Endothelial cell of umbilical vein (primary cell): ENCODE results near the gene PRAMEF12. TPM values are rescaled to one million over a fixed set of nuclear protein-coding genes. Genes with fewer than 3 reads are reported as not detected.
"Not testable (repeated sequence)": the region's sequence is repeated elsewhere in the genome, so short reads cannot be mapped to it uniquely, and the experiment has no call there.

Experiments used
- BruUV-seq: library from RNA; stranded (reverse); fragments of 400-500 nt; replicated peaks from 2 replicates; lab custom pipeline; 2021; lab: Mats Ljungman, UMichigan
- CTCF ChIA-PET: fragments of 300-600, 350-600 bp; sonication (Branson Sonifier 250); formaldehyde crosslinking; loops from one replicate; lab custom pipeline; 2021; ENCODE audit warnings: antibody characterized with exemption, inconsistent platforms; lab: Charles Lee
- POLR2A ChIA-PET: fragments of 300-600, 350-600 bp; sonication (Branson Sonifier 250); formaldehyde crosslinking; loops from one replicate; lab custom pipeline; 2021; ENCODE audit warnings: antibody characterized with exemption, inconsistent platforms; lab: Charles Lee
- DNase-seq: peaks from one replicate; pipeline ENCODE4 v3.0.0-alpha.2; 2011; ENCODE audit warnings: low read depth, low spot score
- FAIRE-seq: peaks from 2 replicates; lab custom pipeline; 2011; peaks lifted over from hg19 to GRCh38; lab: Jason Lieb, UNC
- H2AFZ ChIP-seq: 2 replicates; pipeline ENCODE4 v1.6.0; 2012; ENCODE audit warnings: low read depth, low read length, control low read depth, inconsistent platforms
- H3K27ac ChIP-seq: 2 replicates; pipeline ENCODE4 v1.5.1; 2011; ENCODE audit warnings: low read depth, mild to moderate bottlenecking, control low read depth, low read length, moderate library complexity; ENCODE audit not compliant: insufficient read depth
- H3K27me3 ChIP-seq, 2 experiments: 2 replicates each; pipeline versions ENCODE4 v1.6.0 to v1.6.1; 2011; ENCODE audit warnings: low read length in 2 of 2, mixed read lengths in 1 of 2; ENCODE audit not compliant: control insufficient read depth in 2 of 2, insufficient read depth in 2 of 2
- H3K36me3 ChIP-seq, 2 experiments: 2 replicates in 1 of 2; 3 replicates in 1 of 2; pipeline ENCODE4 v1.5.1; 2011; ENCODE audit warnings: low read length in 2 of 2, mild to moderate bottlenecking in 1 of 2, moderate library complexity in 1 of 2; ENCODE audit not compliant: control insufficient read depth in 2 of 2, insufficient read depth in 2 of 2; ENCODE audit errors: extremely low read depth in 1 of 2
- H3K4me1 ChIP-seq: 3 replicates; pipeline ENCODE4 v1.5.1; 2011; ENCODE audit warnings: mild to moderate bottlenecking, low read length; ENCODE audit not compliant: control insufficient read depth, insufficient read depth; ENCODE audit errors: extremely low read depth
- H3K4me2 ChIP-seq: 2 replicates; pipeline ENCODE4 v1.6.1; 2011; ENCODE audit warnings: low read length, control low read depth, mixed read lengths; ENCODE audit not compliant: insufficient read depth
- H3K4me3 ChIP-seq, 3 experiments: fragments of 200-600 bp in 1 of 3; sonication (generic), shearing (Covaris generic) in 1 of 3; replicated peaks in 1 of 3; 2 replicates each; pipeline ENCODE4 v1.5.1; 2011 to 2016; ENCODE audit warnings: control low read depth in 3 of 3, low read length in 3 of 3, mild to moderate bottlenecking in 2 of 3, inconsistent platforms in 1 of 3, low read depth in 1 of 3, moderate library complexity in 1 of 3; ENCODE audit not compliant: insufficient read depth in 1 of 3
- H3K79me2 ChIP-seq: 2 replicates; pipeline ENCODE4 v1.6.0; 2012; ENCODE audit warnings: low read length, inconsistent platforms; ENCODE audit not compliant: control insufficient read depth, insufficient read depth
- H3K9ac ChIP-seq: replicated peaks from 2 replicates; pipeline ENCODE3; 2011; ENCODE audit warnings: low read length, control low read depth; ENCODE audit not compliant: insufficient read depth; ENCODE audit errors: extremely low read depth
- H3K9me1 ChIP-seq: replicated peaks from 3 replicates; pipeline ENCODE4 v1.6.0; 2011; ENCODE audit warnings: mild to moderate bottlenecking, low read length; ENCODE audit not compliant: control insufficient read depth, insufficient read depth; ENCODE audit errors: extremely low read depth
- H3K9me3 ChIP-seq: replicated peaks from 2 replicates; pipeline ENCODE4 v1.5.1; 2012; ENCODE audit warnings: low read length, inconsistent platforms; ENCODE audit not compliant: control insufficient read depth, insufficient read depth
- H4K20me1 ChIP-seq: replicated peaks from 2 replicates; pipeline ENCODE3; 2011; ENCODE audit warnings: mild to moderate bottlenecking, low read length; ENCODE audit not compliant: control insufficient read depth, insufficient read depth; ENCODE audit errors: extremely low read depth
- CTCF ChIP-seq, 2 donors: IDR thresholded peaks; 1 replicate in 1 of 2; 2 replicates in 1 of 2; pipeline ENCODE4 v1.5.1; 2011; ENCODE audit warnings: low read length in 2 of 2, mild to moderate bottlenecking in 2 of 2, moderate library complexity in 2 of 2, control low read depth in 1 of 2, inconsistent platforms in 1 of 2, low read depth in 1 of 2; ENCODE audit not compliant: insufficient read depth in 1 of 2; ENCODE audit errors: extremely low read depth in 1 of 2
- EZH2 ChIP-seq: IDR thresholded peaks from 2 replicates; pipeline ENCODE4 v1.6.1; 2012; ENCODE audit warnings: borderline replicate concordance, low read depth, mild to moderate bottlenecking, moderate library complexity, low read length, inconsistent platforms; ENCODE audit not compliant: severe bottlenecking
- FOS ChIP-seq: IDR thresholded peaks from 2 replicates; pipeline ENCODE4 v1.6.1; 2011; ENCODE audit warnings: mild to moderate bottlenecking, low read length, moderate library complexity, borderline replicate concordance; ENCODE audit not compliant: insufficient read depth
- GATA2 ChIP-seq: IDR thresholded peaks from 2 replicates; pipeline ENCODE4 v1.7.0; 2011; ENCODE audit warnings: low read depth, mild to moderate bottlenecking, moderate library complexity, mixed read lengths, low read length; ENCODE audit not compliant: insufficient read length, insufficient read depth
- JUN ChIP-seq: IDR thresholded peaks from 2 replicates; pipeline ENCODE4 v1.6.1; 2011; ENCODE audit warnings: borderline replicate concordance, low read depth; ENCODE audit not compliant: insufficient read length, insufficient read depth
- MAX ChIP-seq: IDR thresholded peaks from 2 replicates; pipeline ENCODE4 v1.6.1; 2011; ENCODE audit not compliant: insufficient read depth, insufficient read length
- MYC ChIP-seq: IDR thresholded peaks from one replicate; pipeline ENCODE4 v1.6.1; 2011; ENCODE audit warnings: mild to moderate bottlenecking, low read depth, low read length
- POLR2A ChIP-seq: IDR thresholded peaks from 2 replicates; pipeline ENCODE4 v1.6.1; 2012; ENCODE audit warnings: low read depth, mild to moderate bottlenecking, control low read depth, low read length
- POLR2AphosphoS5 ChIP-seq: IDR thresholded peaks from 2 replicates; pipeline ENCODE4 v1.6.1; 2012; ENCODE audit warnings: low read depth, mild to moderate bottlenecking, control low read depth, low read length, moderate library complexity; ENCODE audit not compliant: insufficient read depth
- dilution Hi-C: fragments of 300-500 bp; cut with MboI; formaldehyde crosslinking; loops from one replicate; pipeline ENCODE4 v1.15.0; 2019; ENCODE audit warnings: low sequenced_read_pairs; ENCODE audit not compliant: extremely low pct_ligation_motif_present
- intact Hi-C: fragments of 100-400 bp; cut with micrococcal nuclease; formaldehyde crosslinking; loops from one replicate; pipeline ENCODE4 v1.10.0; 2022
- polyA plus RNA-seq, 4 experiments: library from polyadenylated mRNA; depleted of rRNA in 3 of 4; stranded (reverse) in 3 of 4; unstranded in 1 of 4; fragments of >200 nt; gene quantifications; 2 replicates each; pipeline versions ENCODE4 v1.2.1 to v1.2.3, GENCODE V29; 2011 to 2012; ENCODE audit warnings: missing spikeins in 1 of 4
- total RNA-seq: library from RNA; stranded (reverse); gene quantifications from 2 replicates; pipeline ENCODE4 v1.2.3, GENCODE V29; 2021

The PRAMEF12 gene
- total and polyA plus RNA-seq, 2 donors (not counting 3 experiments of a cell fraction or from before 2014, with no cell fraction given) = not detected

GRCh38 chr1:12784729-12785128, 11.2 kb downstream of the PRAMEF12 start:
- intact Hi-C loops, H3K27me3 ChIP-seq, POLR2A ChIA-PET, BruUV-seq, H3K4me2 ChIP-seq, H3K79me2 ChIP-seq, dilution Hi-C loops, CTCF ChIA-PET, H4K20me1 ChIP-seq, H2AFZ ChIP-seq, H3K36me3 ChIP-seq, H3K27ac ChIP-seq, DNase-seq, H3K9me3 ChIP-seq, H3K4me1 ChIP-seq, H3K9me1 ChIP-seq, H3K4me3 ChIP-seq, H3K9ac ChIP-seq, FAIRE-seq: not testable (repeated sequence)

- H3K4me1 ChIP-seq, H3K9me3 ChIP-seq, H3K36me3 ChIP-seq, POLR2A ChIA-PET, dilution Hi-C loops, H3K27me3 ChIP-seq, H3K27ac ChIP-seq, H3K4me2 ChIP-seq, H3K9me1 ChIP-seq, DNase-seq, H2AFZ ChIP-seq, CTCF ChIA-PET, H3K79me2 ChIP-seq, BruUV-seq, H4K20me1 ChIP-seq, intact Hi-C loops, FAIRE-seq, H3K9ac ChIP-seq, H3K4me3 ChIP-seq: not testable (repeated sequence)
Observed at GRCh38 chr1:12791097-12791496, 17.6 kb downstream of the PRAMEF12 start, which contains the start of gene PRAMEF1. Gene PRAMEF1 (plus strand): TSS chr1:12791397. CDS start chr1:12793228, 1,831 bp downstream.

GRCh38 chr1:12798911-12799310, 25.4 kb downstream of the PRAMEF12 start:
- no peak overlapping the region for H3K4me3 ChIP-seq
- no peak overlapping the region for H3K27ac ChIP-seq
- no peaks in the 10 kb centered on the region for H3K79me2 ChIP-seq
- dilution Hi-C loops = no loop called here
- H3K36me3 ChIP-seq = no peaks in the 10 kb centered on the region
- TF ChIP-seq POLR2AphosphoS5 = no peak
- TF ChIP-seq MYC = no peak
- no peak for TF ChIP-seq FOS
- TF ChIP-seq POLR2A = no peak
- no peak for TF ChIP-seq CTCF (IDR thresholded peaks at IDR 0.05; ENCODE audit: extremely low read depth in 1 of 2, insufficient read depth in 1 of 2, low read depth in 1 of 2, low read length in 2 of 2)
- no peak for TF ChIP-seq MAX
- no peak for TF ChIP-seq GATA2
- no peak for TF ChIP-seq EZH2
- no peak for TF ChIP-seq JUN
- H2AFZ ChIP-seq = no peak overlapping the region
- DNase-seq = no peak
- H3K27me3 ChIP-seq = no peaks in the 10 kb centered on the region
- intact Hi-C loops = no loop called here
- H3K9ac ChIP-seq = no peak overlapping the region
- FAIRE-seq = no peak
- H4K20me1 ChIP-seq = no peaks in the 10 kb centered on the region
- no peaks in the 10 kb centered on the region for H3K4me1 ChIP-seq
- ChIA-PET POLR2A (no interaction called here), CTCF (no interaction called here)
- no peak overlapping the region for H3K4me2 ChIP-seq
- H3K9me1 ChIP-seq = no peaks in the 10 kb centered on the region
- BruUV-seq = no TSS peak
- no peaks in the 10 kb centered on the region for H3K9me3 ChIP-seq
